Panc1 (cell line): ENCODE data around the gene SLCO2A1. TPM values are rescaled to one million over a fixed set of nuclear protein-coding genes. Genes with fewer than 3 reads are reported as not detected.

Experiments
- ATAC-seq: fragments of 200-7000 bp; cut with Tn5 transposase; 2 replicates; pipeline ENCODE4 v1.9.1; 2020; ENCODE audit warnings: mild to moderate bottlenecking, moderate library complexity
- BruUV-seq: library from RNA; stranded (reverse); fragments of 400-500 nt; replicated peaks from 2 replicates; lab custom pipeline; 2021; lab: Mats Ljungman, UMichigan
- CTCF ChIA-PET: fragments of 300-600 bp; sonication (Branson Sonifier 250); formaldehyde crosslinking; loops from one replicate; lab custom pipeline; 2022; ENCODE audit warnings: antibody characterized with exemption; lab: Charles Lee
- POLR2A ChIA-PET: fragments of 300-600 bp; sonication (Branson Sonifier 250); formaldehyde crosslinking; loops from one replicate; lab custom pipeline; 2022; ENCODE audit warnings: antibody characterized with exemption; lab: Charles Lee
- DNase-seq: peaks from one replicate; pipeline ENCODE4 v3.0.0-alpha.2; 2010; ENCODE audit warnings: low read depth, low spot score
- H3K27ac ChIP-seq: 2 replicates; pipeline ENCODE4 v1.5.1; 2011; ENCODE audit warnings: mild to moderate bottlenecking, low read length, inconsistent platforms
- H3K27me3 ChIP-seq: fragments of 200-500 bp; sonication (Bioruptor generic); 2 replicates; pipeline ENCODE4 v1.6.0; 2014; ENCODE audit warnings: low read length, inconsistent platforms; ENCODE audit not compliant: control insufficient read depth, insufficient read depth
- H3K36me3 ChIP-seq: fragments of 200-500 bp; sonication (Bioruptor generic); 2 replicates; pipeline ENCODE4 v1.5.1; 2014; ENCODE audit warnings: inconsistent platforms, mild to moderate bottlenecking, low read length, moderate library complexity; ENCODE audit not compliant: control insufficient read depth, insufficient read depth
- H3K4me1 ChIP-seq: 2 replicates; pipeline ENCODE4 v1.5.1; 2011; ENCODE audit warnings: inconsistent platforms, mild to moderate bottlenecking, low read length, moderate library complexity; ENCODE audit not compliant: control insufficient read depth, insufficient read depth
- H3K4me3 ChIP-seq, 2 experiments: 2 replicates each; pipeline ENCODE4 v1.5.1; 2011 to 2012; ENCODE audit warnings: low read depth in 2 of 2, low read length in 2 of 2, mild to moderate bottlenecking in 2 of 2, inconsistent platforms in 1 of 2, moderate library complexity in 1 of 2
- H3K9me3 ChIP-seq: fragments of 200-500 bp; sonication (Bioruptor generic); 2 replicates; pipeline ENCODE4 v1.5.1; 2014; ENCODE audit warnings: low read depth, mild to moderate bottlenecking, inconsistent platforms, low read length, moderate library complexity; ENCODE audit not compliant: control insufficient read depth, insufficient read depth
- CTCF ChIP-seq: fragments of 450-650 bp; IDR thresholded peaks from 2 replicates; pipeline ENCODE4 v1.5.1; 2017; ENCODE audit warnings: mild to moderate bottlenecking
- POLR2AphosphoS5 ChIP-seq: IDR thresholded peaks from 2 replicates; pipeline ENCODE4 v1.6.1; 2012; ENCODE audit warnings: mild to moderate bottlenecking, low read depth, low read length, moderate library complexity
- REST ChIP-seq, 2 experiments: IDR thresholded peaks; 2 replicates each; pipeline ENCODE4 v1.6.1; 2011 to 2012; ENCODE audit warnings: low read depth in 2 of 2, control low read depth in 1 of 2, low read length in 1 of 2, mild to moderate bottlenecking in 1 of 2, moderate library complexity in 1 of 2; ENCODE audit not compliant: insufficient read depth in 1 of 2
- SIN3A ChIP-seq: IDR thresholded peaks from 2 replicates; pipeline ENCODE4 v1.6.1; 2012; ENCODE audit warnings: low read depth, mild to moderate bottlenecking, low read length, moderate library complexity, borderline replicate concordance; ENCODE audit not compliant: insufficient read depth
- TCF7L2 ChIP-seq: IDR thresholded peaks from 2 replicates; pipeline ENCODE4 v1.6.1; 2011; ENCODE audit warnings: mild to moderate bottlenecking, low read depth, low read length, inconsistent platforms
- in situ Hi-C: cut with HindIII; loops from 2 replicates; pipeline ENCODE4 v1.10.0; 2016; ENCODE audit warnings: low sequenced_read_pairs, low pct_unique_long_range_greater_than_20kb
- intact Hi-C: fragments of 100-400 bp; cut with micrococcal nuclease; formaldehyde crosslinking; loops from one replicate; pipeline ENCODE4 v1.10.0; 2022; ENCODE audit not compliant: unreplicated experiment
- total RNA-seq: library from RNA; stranded (reverse); gene quantifications from one replicate; pipeline ENCODE4 v1.2.1, GENCODE V29; 2021; ENCODE audit not compliant: unreplicated experiment

The SLCO2A1 gene
- total RNA-seq, 1 experiment from 2014 or later: 0.62 TPM

GRCh38 chr3:134044459-134044858, 14.7 kb upstream of the SLCO2A1 start:
- no peak for ATAC-seq
- Histone ChIP-seq H3K9me3 (peaks cover 26% of the 10 kb centered on the region; the same call in 1 of the 2 replicates), H3K27ac (no peak overlapping the region), H3K4me3 (no peak overlapping the region), H3K36me3 (no peaks in the 10 kb centered on the region), H3K4me1 (no peaks in the 10 kb centered on the region), H3K27me3 (no peaks in the 10 kb centered on the region)
- no peak for TF ChIP-seq POLR2AphosphoS5
- TF ChIP-seq SIN3A: no peak
- no peak for TF ChIP-seq CTCF
- TF ChIP-seq REST (IDR thresholded peaks at IDR 0.05; ENCODE audit: insufficient read depth in 1 of 2, low read depth in 2 of 2, low read length in 1 of 2): no peak
- no peak for TF ChIP-seq TCF7L2
- in situ Hi-C loops: no loop called here
- DNase-seq: no peak
- intact Hi-C loops: no loop called here
- ChIA-PET POLR2A (no interaction called here), CTCF (no interaction called here)
- no TSS peak for BruUV-seq

DNA sequence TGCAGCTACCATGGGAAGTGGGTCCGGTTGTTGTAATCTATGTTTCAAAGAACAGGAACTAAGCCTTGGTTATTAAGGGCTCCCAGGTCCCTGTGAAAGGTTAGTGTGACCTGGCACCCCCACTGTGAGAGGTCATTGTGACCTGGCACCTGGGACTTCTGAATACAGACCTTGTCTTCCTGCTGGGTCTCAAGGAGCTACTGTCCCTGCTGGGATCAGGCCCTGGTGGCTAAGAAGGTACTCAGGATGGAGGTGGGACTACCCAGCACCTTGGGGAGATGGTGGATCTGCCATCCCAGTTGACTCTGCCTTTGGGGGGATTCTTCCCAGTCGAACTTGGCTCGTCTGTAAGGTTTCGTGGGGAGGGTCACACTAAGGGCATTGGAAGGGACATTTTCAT, 10.3 kb upstream of the SLCO2A1 start:
- ChIA-PET CTCF (no interaction called here), POLR2A (no interaction called here)
- BruUV-seq: no TSS peak
- Histone ChIP-seq H3K27me3 (no peaks in the 10 kb centered on the region), H3K9me3 (peaks cover 26% of the 10 kb centered on the region; the same call in 1 of the 2 replicates), H3K4me3 (no peak overlapping the region), H3K4me1 (no peaks in the 10 kb centered on the region), H3K36me3 (no peaks in the 10 kb centered on the region), H3K27ac (no peak overlapping the region)
- ATAC-seq (no peak), DNase-seq (no peak)
- TF ChIP-seq TCF7L2 (no peak), CTCF (no peak), REST (IDR thresholded peaks at IDR 0.05; ENCODE audit: insufficient read depth in 1 of 2, low read depth in 2 of 2, low read length in 1 of 2) (no peak), SIN3A (no peak), POLR2AphosphoS5 (no peak)
- intact Hi-C loops (no loop called here), in situ Hi-C loops (no loop called here)
